H1 (cell line): Measurements from ENCODE around the gene CRTC1. TPM values are rescaled to one million over a fixed set of nuclear protein-coding genes. Genes with fewer than 3 reads are reported as not detected.
A peak's percentile ranks its signal among the peaks of the same experiment; 100 is the strongest.

ENCODE experiments used
- CTCF ChIA-PET: fragments of 300-600 bp; sonication (Branson Sonifier 250); formaldehyde crosslinking; loops from one replicate; lab custom pipeline; 2021; ENCODE audit not compliant: partially characterized antibody; lab: Charles Lee
- POLR2A ChIA-PET: fragments of 300-600 bp; sonication (Branson Sonifier 250); formaldehyde crosslinking; loops from one replicate; lab custom pipeline; 2021; ENCODE audit warnings: inconsistent platforms; ENCODE audit not compliant: partially characterized antibody; lab: Charles Lee
- DNase-seq, 2 experiments: peaks; one replicate each; pipeline versions ENCODE4 v3.0.0 to v3.0.0-alpha.2; 2010 to 2022; ENCODE audit warnings: low spot score in 2 of 2, low read depth in 1 of 2, mixed read lengths in 1 of 2
- FAIRE-seq: peaks from 2 replicates; lab custom pipeline; 2011; peaks lifted over from hg19 to GRCh38; lab: Jason Lieb, UNC
- H2AFZ ChIP-seq: 2 replicates; pipeline ENCODE4 v1.8.1; 2012; ENCODE audit warnings: low read length, inconsistent platforms
- H2AK5ac ChIP-seq: 2 replicates; pipeline ENCODE4 v1.6.1; 2013; ENCODE audit warnings: low read depth, low read length
- H2BK120ac ChIP-seq: replicated peaks from 2 replicates; pipeline ENCODE3; 2013; ENCODE audit warnings: low read depth, low read length, inconsistent platforms
- H2BK12ac ChIP-seq: 2 replicates; pipeline ENCODE4 v1.6.1; 2013; ENCODE audit warnings: low read depth, low read length
- H2BK15ac ChIP-seq: 2 replicates; pipeline ENCODE4 v1.6.1; 2013; ENCODE audit warnings: low read length
- H2BK20ac ChIP-seq: 2 replicates; pipeline ENCODE4 v1.6.1; 2013; ENCODE audit warnings: low read length
- H2BK5ac ChIP-seq: 2 replicates; pipeline ENCODE4 v1.6.1; 2013; ENCODE audit warnings: low read depth, low read length
- H3K14ac ChIP-seq: 2 replicates; pipeline ENCODE4 v1.6.1; 2013; ENCODE audit warnings: inconsistent platforms; ENCODE audit not compliant: insufficient read length
- H3K18ac ChIP-seq: 2 replicates; pipeline ENCODE4 v1.6.1; 2013; ENCODE audit warnings: low read length; ENCODE audit errors: extremely low read depth
- H3K23ac ChIP-seq: 2 replicates; pipeline ENCODE4 v1.6.1; 2013; ENCODE audit warnings: inconsistent platforms; ENCODE audit not compliant: insufficient read length
- H3K23me2 ChIP-seq: 2 replicates; pipeline ENCODE4 v1.6.1; 2013; ENCODE audit warnings: low read depth, low read length
- H3K27ac ChIP-seq: 2 replicates; pipeline ENCODE4 v1.6.1; 2011; ENCODE audit warnings: low read depth, low read length, inconsistent platforms
- H3K27me3 ChIP-seq, 4 experiments: replicated peaks in 1 of 4; 1 replicate in 1 of 4; 2 replicates in 3 of 4; pipeline versions ENCODE4 v1.6.1 to v1.8.1; 2011 to 2013; ENCODE audit warnings: low read length in 3 of 4, mild to moderate bottlenecking in 3 of 4, inconsistent platforms in 2 of 4, mixed read lengths in 2 of 4, moderate library complexity in 1 of 4; ENCODE audit not compliant: control insufficient read depth in 3 of 4, insufficient read depth in 3 of 4; ENCODE audit errors: extremely low read depth in 1 of 4
- H3K36me3 ChIP-seq, 4 experiments: 2 replicates each; pipeline versions ENCODE4 v1.6.1 to v1.8.1; 2011 to 2013; ENCODE audit warnings: mild to moderate bottlenecking in 4 of 4, low read length in 3 of 4, moderate library complexity in 2 of 4, control low read depth in 1 of 4, inconsistent platforms in 1 of 4; ENCODE audit not compliant: insufficient read depth in 4 of 4, control insufficient read depth in 2 of 4
- H3K4ac ChIP-seq: replicated peaks from 2 replicates; pipeline ENCODE3; 2013; ENCODE audit warnings: low read length, low read depth, mixed read lengths, inconsistent platforms; ENCODE audit not compliant: insufficient read length
- H3K4me1 ChIP-seq, 4 experiments: replicated peaks in 1 of 4; 1 replicate in 1 of 4; 2 replicates in 3 of 4; pipeline versions ENCODE4 v1.6.1 to v1.8.1; 2011 to 2013; ENCODE audit warnings: low read length in 3 of 4, inconsistent platforms in 2 of 4, mixed read lengths in 1 of 4; ENCODE audit not compliant: insufficient read depth in 4 of 4, control insufficient read depth in 3 of 4
- H3K4me2 ChIP-seq, 2 experiments: 2 replicates each; pipeline versions ENCODE4 v1.6.1 to v1.8.1; 2011 to 2013; ENCODE audit warnings: low read depth in 2 of 2, low read length in 2 of 2, control low read depth in 1 of 2, inconsistent platforms in 1 of 2, mild to moderate bottlenecking in 1 of 2; ENCODE audit not compliant: insufficient read depth in 1 of 2
- H3K4me3 ChIP-seq, 4 experiments: fragments of 200-600, 300-600 bp in 1 of 4; sonication (generic), shearing (Covaris generic), sonication (Bioruptor Twin) in 1 of 4; 2 replicates each; pipeline versions ENCODE4 v1.5.1 to v1.8.1; 2011 to 2016; ENCODE audit warnings: low read length in 4 of 4, low read depth in 3 of 4, control low read depth in 2 of 4, inconsistent platforms in 2 of 4, mild to moderate bottlenecking in 2 of 4, mixed read lengths in 1 of 4, moderate library complexity in 1 of 4; ENCODE audit not compliant: insufficient read depth in 2 of 4; ENCODE audit errors: extremely low read depth in 1 of 4
- H3K56ac ChIP-seq: replicated peaks from 2 replicates; pipeline ENCODE3; 2013; ENCODE audit warnings: low read depth, mild to moderate bottlenecking, mixed read lengths, low read length, inconsistent platforms; ENCODE audit not compliant: insufficient read length
- H3K79me1 ChIP-seq: 2 replicates; pipeline ENCODE4 v1.6.1; 2013; ENCODE audit warnings: low read depth, low read length, control low read depth
- H3K79me2 ChIP-seq, 2 experiments: 2 replicates each; pipeline versions ENCODE4 v1.6.1 to v1.8.1; 2012 to 2013; ENCODE audit warnings: low read length in 2 of 2, mild to moderate bottlenecking in 2 of 2, inconsistent platforms in 1 of 2; ENCODE audit not compliant: insufficient read depth in 2 of 2, control insufficient read depth in 1 of 2
- H3K9ac ChIP-seq, 4 experiments: replicated peaks in 1 of 4; 1 replicate in 1 of 4; 2 replicates in 3 of 4; pipeline versions ENCODE4 v1.6.1 to v1.8.1; 2011 to 2013; ENCODE audit warnings: low read depth in 3 of 4, low read length in 3 of 4, control low read depth in 2 of 4, mild to moderate bottlenecking in 2 of 4, moderate library complexity in 2 of 4, inconsistent platforms in 1 of 4; ENCODE audit errors: extremely low read depth in 1 of 4
- H3K9me3 ChIP-seq, 2 experiments: 2 replicates each; pipeline versions ENCODE4 v1.6.1 to v1.8.1; 2012 to 2013; ENCODE audit warnings: mild to moderate bottlenecking in 2 of 2, moderate library complexity in 2 of 2, control low read depth in 1 of 2, inconsistent platforms in 1 of 2, low read depth in 1 of 2, low read length in 1 of 2, mixed read lengths in 1 of 2; ENCODE audit not compliant: insufficient read depth in 2 of 2
- H4K20me1 ChIP-seq, 2 experiments: replicated peaks in 1 of 2; 2 replicates each; pipeline versions ENCODE3 to v1.8.1; 2011 to 2013; ENCODE audit warnings: inconsistent platforms in 2 of 2, low read length in 2 of 2, mild to moderate bottlenecking in 1 of 2; ENCODE audit not compliant: insufficient read depth in 2 of 2, control insufficient read depth in 1 of 2
- H4K5ac ChIP-seq: 2 replicates; pipeline ENCODE4 v1.6.1; 2013; ENCODE audit warnings: low read length, low read depth, mixed read lengths, inconsistent platforms; ENCODE audit not compliant: insufficient read length
- H4K8ac ChIP-seq: 2 replicates; pipeline ENCODE4 v1.8.0; 2013; ENCODE audit warnings: mild to moderate bottlenecking, moderate library complexity, low read length, inconsistent platforms; ENCODE audit not compliant: insufficient read depth; ENCODE audit errors: extremely low read depth
- H4K91ac ChIP-seq: replicated peaks from 2 replicates; pipeline ENCODE3; 2013; ENCODE audit warnings: low read length, mixed read lengths, inconsistent platforms; ENCODE audit not compliant: insufficient read length
- KDM1A ChIP-seq: fragments of 200-600, 300-600 bp; sonication (generic); IDR thresholded peaks from 2 replicates; pipeline ENCODE4 v1.7.1; 2016; ENCODE audit warnings: mild to moderate bottlenecking, low read length, borderline replicate concordance
- SIX5 ChIP-seq: IDR thresholded peaks from 2 replicates; pipeline ENCODE4 v1.6.1; 2011; ENCODE audit warnings: mild to moderate bottlenecking, low read depth, low read length
- WGBS, 2 experiments: shearing (Covaris generic) in 1 of 2; methylation state at CpG; one replicate each; pipeline versions ENCODE4 v1.1.6 to v1.1.7; 2013 to 2015; ENCODE audit warnings: low lambda C conversion rate in 2 of 2, mixed read lengths in 2 of 2, inconsistent platforms in 1 of 2, low coverage in 1 of 2, missing lambda C conversion rate in 1 of 2; ENCODE audit not compliant: insufficient replicate concordance in 2 of 2, insufficient coverage in 1 of 2, insufficient read length in 1 of 2; ENCODE audit errors: extremely low coverage in 1 of 2, missing lambda C conversion rate in 1 of 2; 5-methylcytosine and 5-hydroxymethylcytosine counted together
- polyA plus RNA-seq, 7 experiments: library from polyadenylated mRNA; depleted of rRNA in 3 of 7; stranded (reverse) in 5 of 7; unstranded in 2 of 7; fragments of >200 nt in 5 of 7; fragments of 200-250 nt in 2 of 7; gene quantifications; 1 replicate in 5 of 7; 2 replicates in 1 of 7; 4 replicates in 1 of 7; pipeline versions ENCODE4 v1.2.1 to v1.2.3, GENCODE V29; 2011 to 2013; ENCODE audit warnings: missing spikeins in 2 of 7, mixed read lengths in 2 of 7
- total RNA-seq: library from RNA; stranded (reverse); fragmentation: NEBNext Ultra II Directional; extraction: Animal tissue kit (Norgen Biotek cat#: 25700); gene quantifications from 2 replicates; pipeline ENCODE4 v1.2.1, GENCODE V29; 2021

The CRTC1 gene
- total and polyA plus RNA-seq, 2 of the 8 experiments (the other 6 are each of a cell fraction or from before 2014, with no cell fraction given) = 2.9 to 8.5 TPM

- Histone ChIP-seq H3K36me3 (no peaks in the 10 kb centered on the region), H3K9ac (no peak overlapping the region), H3K4ac (no peak overlapping the region), H3K4me3 (no peak overlapping the region), H3K9me3 (no peaks in the 10 kb centered on the region), H4K20me1 (peaks cover 0 to under 1% of the 10 kb centered on the region in 2 experiments), H2AFZ (no peak overlapping the region), H2BK5ac (no peak overlapping the region), H2BK20ac (no peak overlapping the region), H2BK15ac (no peak overlapping the region), H3K4me2 (no peak overlapping the region), H3K27ac (no peak overlapping the region), H3K4me1 (peaks cover 0 to 10% (median 3%) of the 10 kb centered on the region in 4 experiments; a peak in 4 of 7 replicates), H4K8ac (no peak overlapping the region), H2BK12ac (no peak overlapping the region; the same call in 1 of the 2 replicates), H4K5ac (no peak overlapping the region), H3K14ac (no peak overlapping the region), H2BK120ac (no peak overlapping the region), H3K79me2 (no peaks in the 10 kb centered on the region), H3K27me3 (no peaks in the 10 kb centered on the region), H3K23me2 (peaks cover 2% of the 10 kb centered on the region; the same call in 1 of the 2 replicates), H3K18ac (no peak overlapping the region), H3K79me1 (no peaks in the 10 kb centered on the region), H3K23ac (no peak overlapping the region), H3K56ac (no peak overlapping the region), H4K91ac (no peak overlapping the region), H2AK5ac (no peak overlapping the region)
- TF ChIP-seq SIX5 = no peak
- peak; percentile 72; the same call in 1 of the 2 replicates for TF ChIP-seq KDM1A
- POLR2A ChIA-PET = interaction anchor here (0.6 to 1.6 kb wide), 5 partner anchors 83 to 222 kb away, joined by 3 to 6 read pairs (median 5); partner anchors contain the start of gene UBA52
- DNase-seq = no peak
- CTCF ChIA-PET = interaction anchor here (0.6 to 7.5 kb wide), 37 partner anchors 8 to 349 kb away, joined by 3 to 139 read pairs (median 4); partner anchors contain the start of genes KXD1 and REX1BD
- WGBS, 2 experiments = 84% methylated on average over 7 of the region's 7 CpGs; no CpG with 5 or more reads in 1 of the 2 experiments
- FAIRE-seq = no peak
These were observed 6.8 kb upstream of the CRTC1 start for GRCh38 chr19:18676692-18677091.
